Activated CD4-positive, alpha-beta T cell treated with anti-CD3 and anti-CD28 coated beads, Interleukin-2, amount 50 U/mL, for 16 hours (primary cell): ENCODE data around the gene PODXL.
A peak's percentile ranks its signal among the peaks of the same experiment; 100 is the strongest.
"Not testable (repeated sequence)": the region's sequence is repeated elsewhere in the genome, so short reads cannot be mapped to it uniquely, and the experiment has no call there.

Source experiments
- DNase-seq: peaks from one replicate; pipeline ENCODE4 v3.0.0-alpha.2; 2020

The PODXL gene

DNA sequence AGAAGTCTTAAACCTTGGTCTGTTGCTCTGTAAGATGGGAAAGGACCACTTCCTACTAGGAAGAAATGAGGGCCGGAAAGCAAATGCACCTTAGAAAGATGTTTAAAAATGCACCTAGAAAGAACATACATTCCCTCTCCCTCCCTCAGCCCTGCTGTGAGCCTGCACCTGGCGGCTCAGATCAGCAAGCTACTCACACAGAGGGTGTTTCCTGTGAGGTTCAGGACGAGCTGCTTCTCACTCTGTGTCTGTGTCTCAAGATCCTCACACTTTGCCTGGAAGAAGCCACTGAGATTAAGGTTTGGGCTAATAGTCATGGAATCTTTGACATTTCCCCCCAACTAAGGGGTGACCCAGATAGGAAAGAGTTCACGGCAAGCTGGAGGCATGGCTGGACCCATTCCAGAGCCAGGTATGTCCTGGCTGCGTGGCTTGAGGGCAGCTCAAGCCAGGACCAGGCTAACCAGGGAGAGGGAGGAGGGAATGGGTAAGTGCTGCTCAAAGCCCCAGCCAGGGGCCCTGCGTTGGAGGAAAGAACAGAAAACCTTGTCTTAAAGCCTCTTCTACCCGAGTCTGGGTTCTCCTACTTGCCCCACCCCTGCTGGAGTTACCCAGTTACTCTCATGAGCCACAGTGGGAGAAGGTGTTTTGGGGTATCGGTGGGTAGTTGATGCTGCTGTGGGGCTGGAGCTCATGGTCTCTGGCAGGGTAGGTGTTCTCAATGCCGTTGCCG lies 47.5 kb downstream of the PODXL start:
- DNase-seq: no peak

DNA sequence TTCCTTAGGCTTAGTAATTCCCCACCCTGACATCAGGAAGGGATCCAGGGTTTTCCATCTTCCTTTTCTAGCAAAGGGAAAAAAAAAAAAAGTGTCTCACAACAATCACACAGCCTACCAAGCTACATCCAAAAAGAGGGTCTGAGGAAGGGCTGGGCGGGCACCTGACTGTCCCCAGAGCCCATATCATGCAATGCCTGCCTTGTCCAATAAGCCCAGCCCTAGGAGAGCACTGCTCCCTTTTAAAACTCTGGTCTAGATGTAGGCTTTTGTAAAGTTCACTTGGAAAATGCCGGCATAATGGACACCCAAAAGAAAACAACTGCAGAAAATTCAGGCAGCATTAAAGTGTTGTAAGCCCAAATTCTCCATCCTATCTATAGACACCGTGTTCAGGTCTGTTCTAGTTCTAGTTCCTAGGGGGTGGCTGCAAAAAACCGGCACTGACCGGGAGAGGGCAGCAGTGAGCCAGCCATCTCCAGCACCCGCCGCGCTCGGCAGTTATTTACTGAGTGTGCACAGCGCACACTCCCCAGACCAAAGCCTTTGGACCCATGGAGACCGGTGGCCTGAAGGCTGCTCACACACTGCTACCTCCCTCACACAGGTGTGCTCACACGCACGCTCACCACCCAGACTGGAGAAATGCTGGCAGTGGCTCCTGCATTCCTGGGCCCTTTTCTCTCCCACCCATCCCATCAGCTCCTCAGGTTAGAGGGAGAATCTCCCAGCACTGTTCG lies 48.7 kb downstream of the PODXL start:
- DNase-seq: peak; percentile 83

GRCh38 chr7:131506597-131506996 lies 49.8 kb downstream of the PODXL start:
- no peak for DNase-seq

GRCh38 chr7:131505636-131506557 lies 50.5 kb downstream of the PODXL start:
- no peak for DNase-seq

DNA sequence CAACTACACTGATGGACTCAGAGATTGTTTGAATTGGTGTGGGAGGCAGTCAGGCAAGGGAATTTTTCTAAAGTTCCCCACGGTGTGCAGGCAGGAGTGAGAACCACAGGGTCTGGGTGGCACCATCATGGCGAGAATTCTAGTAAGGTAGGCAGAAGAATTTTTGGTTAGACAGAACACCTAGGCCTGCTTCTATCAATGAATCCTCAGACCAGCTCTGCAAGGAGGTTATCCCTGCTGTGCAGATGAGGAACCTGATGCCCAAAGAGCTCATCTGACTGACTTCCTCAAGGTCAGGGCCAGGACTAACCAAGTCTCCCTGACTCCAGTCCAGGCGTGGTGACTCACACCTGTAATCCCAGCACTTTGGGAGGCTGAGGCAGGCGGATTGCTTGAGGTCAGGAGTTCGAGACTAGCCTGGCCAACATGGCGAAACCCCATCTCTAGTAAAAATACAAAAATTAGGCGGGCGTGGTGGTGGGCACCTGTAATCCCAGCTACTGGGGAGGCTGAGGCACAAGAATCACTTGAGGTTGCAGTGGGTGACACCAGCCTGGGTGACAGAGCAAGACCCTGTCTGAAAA lies 51.3 kb downstream of the PODXL start:
- not testable (repeated sequence) for DNase-seq

DNA sequence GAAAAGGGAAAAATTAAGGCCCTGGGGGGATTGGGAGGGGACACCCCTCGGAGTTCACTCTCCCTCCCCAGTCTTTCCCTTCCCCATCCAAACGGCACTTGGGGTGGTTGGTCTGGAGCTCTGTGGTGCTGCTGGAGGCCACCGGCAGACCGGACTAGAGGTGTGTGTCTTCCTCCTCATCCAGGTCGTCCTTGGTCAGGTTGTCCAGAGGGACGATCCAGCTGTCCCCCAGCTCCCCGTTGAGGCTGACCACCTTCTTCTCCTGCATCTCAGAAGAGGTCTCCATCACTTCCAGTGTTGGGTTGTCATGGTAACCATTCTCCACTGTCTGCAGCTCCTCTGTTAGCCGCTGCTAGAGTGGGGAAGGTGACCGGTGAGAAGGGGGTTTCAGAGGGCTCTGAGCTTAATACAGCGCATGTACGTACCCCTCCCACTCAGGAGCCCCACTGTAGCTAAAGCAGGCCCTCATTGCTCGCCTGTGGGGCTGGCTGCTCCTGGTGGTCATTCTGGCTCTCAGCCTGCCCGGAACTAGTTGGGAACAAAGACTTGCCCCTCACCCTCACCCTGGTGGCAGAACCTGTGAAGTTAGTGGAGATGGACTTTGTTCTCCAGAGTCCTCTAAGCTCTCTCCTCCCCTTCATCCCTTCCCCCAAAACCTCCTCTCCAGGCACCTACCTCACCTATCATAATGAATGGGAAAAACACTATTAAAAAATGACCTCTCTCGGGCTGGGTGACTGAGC lies 52.1 kb downstream of the PODXL start:
- no peak for DNase-seq

GRCh38 chr7:131503639-131504038 lies 52.8 kb downstream of the PODXL start:
- DNase-seq: no peak

GRCh38 chr7:131502810-131503508 lies 53.5 kb downstream of the PODXL start:
- no peak for DNase-seq

- DNase-seq: no peak
Observed at GRCh38 chr7:131501930-131502685, 54.3 kb downstream of the PODXL start.

DNA sequence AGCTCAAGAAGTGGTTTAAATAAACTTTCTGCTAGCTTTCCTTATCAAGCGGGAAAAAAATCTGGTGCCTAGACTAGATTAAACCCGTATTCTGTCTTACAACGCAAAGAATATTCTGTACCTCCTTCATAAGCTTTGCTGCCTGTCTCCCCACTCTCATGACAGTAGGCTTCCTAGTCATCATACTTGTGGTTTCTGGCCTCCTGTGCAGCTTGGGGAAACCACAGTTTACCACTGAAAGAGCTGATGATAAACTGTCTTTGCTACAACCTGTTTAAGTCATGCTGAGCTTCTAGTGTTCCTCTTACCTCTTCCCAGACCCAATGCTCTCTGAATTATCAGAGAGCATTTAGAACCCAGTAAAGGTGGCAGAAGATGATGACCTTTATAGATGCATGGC lies 55.0 kb downstream of the PODXL start:
- DNase-seq: peak; percentile 80

GRCh38 chr7:131500357-131500756 lies 56.1 kb downstream of the PODXL start:
- no peak for DNase-seq

DNA sequence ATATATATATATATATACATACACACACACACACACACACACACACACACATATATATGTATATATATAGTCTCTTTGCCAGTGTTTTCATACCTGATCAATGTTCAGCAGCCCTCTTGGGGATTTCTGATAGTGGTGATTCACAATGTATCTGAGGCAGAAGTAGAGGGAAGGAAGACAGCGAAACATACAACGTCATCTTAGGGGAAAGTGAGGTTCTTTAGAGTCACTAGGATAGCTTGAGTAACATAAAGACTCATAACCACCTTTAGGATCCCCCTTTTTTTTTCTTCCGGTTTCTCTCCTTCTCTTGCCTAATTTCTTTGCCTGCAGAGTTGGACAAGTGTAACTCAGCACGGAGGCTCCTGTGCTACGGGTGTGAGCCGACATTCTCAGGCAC lies 56.6 kb downstream of the PODXL start:
- DNase-seq: no peak

DNA sequence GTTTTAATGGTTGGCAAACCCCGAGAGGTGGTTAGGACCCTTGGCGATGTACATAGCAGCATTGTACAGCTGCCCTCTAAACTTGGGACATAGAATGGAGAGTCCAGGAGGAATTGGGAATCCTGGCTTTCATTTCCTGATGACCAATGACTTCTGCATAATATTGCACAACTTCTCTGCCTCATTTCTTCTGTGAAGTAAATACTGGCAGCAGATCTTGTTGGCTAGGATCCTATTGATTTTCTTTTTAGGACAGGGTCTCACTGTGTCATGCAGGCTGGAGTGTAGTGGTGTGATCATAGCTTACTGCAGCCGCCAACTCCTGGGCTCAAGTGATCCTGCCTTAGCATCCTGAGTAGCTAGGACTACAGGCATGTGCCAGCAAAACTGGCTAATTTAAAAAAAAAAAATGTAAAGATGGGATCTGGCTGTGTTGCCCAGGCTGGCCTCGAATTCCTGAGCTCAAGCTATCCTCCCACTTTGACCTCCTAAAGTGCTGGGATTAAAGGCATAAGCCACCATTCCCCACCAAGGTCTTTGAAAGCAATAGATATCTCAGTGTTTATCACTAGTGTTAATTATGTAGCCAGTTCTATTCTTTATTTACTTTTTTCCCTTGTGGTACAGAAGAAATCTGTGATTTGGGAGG lies 58.1 kb downstream of the PODXL start:
- no peak for DNase-seq

- DNase-seq: no peak
Observed at GRCh38 chr7:131497454-131497853, 59.0 kb downstream of the PODXL start.

DNA sequence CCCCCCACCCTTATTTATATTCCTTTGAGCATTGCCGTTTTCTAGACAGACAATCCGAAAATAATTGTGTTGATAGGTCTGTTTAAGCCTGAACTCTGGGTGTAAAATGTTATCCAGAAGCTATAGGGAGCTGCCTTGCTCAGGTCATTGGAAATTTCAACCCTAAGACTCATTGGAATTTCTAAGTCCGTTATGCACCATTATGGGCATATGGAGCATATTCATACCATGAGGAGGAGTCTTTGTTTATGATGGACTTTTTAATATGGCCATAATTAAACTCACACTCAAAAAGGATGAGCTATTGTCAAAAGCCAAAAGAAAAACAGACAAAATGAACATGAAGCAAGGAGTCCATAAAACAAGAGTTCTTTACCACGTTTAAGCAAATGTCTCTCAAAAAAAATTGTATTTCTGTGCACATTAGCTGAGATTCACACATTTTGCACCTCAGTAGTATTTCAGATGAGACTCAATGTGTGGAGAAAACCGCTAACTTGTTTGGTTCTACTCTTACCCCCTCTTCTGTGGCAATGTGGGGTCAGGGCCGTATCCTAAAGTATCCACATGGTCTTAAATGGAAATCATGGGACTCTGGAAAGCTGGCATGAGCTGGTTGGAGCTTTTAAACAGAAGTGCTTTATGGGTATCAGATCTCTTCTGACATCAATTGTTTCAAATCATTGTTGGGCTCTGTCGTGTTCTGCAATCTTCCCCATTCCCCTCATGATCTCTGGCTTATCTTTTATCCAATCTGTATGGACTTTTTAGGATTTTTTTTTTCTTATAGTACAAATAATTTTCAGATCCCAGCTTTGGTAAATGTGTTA lies 60.5 kb downstream of the PODXL start:
- DNase-seq: no peak

DNA sequence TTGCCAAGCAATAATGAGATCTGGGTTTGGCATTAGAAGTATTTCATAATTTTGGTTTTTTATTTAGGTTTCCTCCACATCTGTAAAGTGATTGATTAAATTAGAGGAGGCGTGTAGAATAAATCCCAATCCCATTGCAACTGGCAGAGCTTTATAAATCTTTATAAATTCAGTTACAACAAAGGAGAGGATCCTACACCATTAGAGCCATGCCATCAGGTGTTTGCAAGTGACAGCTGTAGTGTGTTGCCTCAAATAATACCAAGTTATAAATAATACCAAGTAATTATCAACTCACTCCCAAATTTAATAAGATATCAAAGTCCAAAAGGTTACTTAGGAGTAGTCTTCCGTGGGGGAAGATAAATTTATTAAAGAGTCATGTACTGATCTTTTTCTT lies 62.2 kb downstream of the PODXL start:
- no peak for DNase-seq

DNA sequence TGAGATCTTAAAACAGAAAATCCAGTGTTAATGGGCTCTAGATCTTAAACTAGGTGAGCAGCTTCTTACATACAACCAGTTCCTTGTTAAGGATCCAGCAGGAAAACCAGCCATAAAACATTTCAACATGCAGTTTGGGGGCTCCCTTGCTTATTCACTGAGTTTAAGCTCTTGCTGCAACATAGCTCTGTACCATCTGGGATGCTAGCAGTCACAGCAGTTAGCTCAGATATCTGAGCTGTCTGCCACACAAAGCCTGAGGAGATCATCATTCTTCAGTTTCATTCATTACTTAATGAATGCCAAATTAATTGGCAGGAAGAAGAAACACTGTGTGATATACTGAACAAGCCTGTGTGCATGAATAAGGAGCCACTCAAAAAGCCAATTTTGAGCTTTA lies 62.8 kb downstream of the PODXL start:
- no peak for DNase-seq

DNA sequence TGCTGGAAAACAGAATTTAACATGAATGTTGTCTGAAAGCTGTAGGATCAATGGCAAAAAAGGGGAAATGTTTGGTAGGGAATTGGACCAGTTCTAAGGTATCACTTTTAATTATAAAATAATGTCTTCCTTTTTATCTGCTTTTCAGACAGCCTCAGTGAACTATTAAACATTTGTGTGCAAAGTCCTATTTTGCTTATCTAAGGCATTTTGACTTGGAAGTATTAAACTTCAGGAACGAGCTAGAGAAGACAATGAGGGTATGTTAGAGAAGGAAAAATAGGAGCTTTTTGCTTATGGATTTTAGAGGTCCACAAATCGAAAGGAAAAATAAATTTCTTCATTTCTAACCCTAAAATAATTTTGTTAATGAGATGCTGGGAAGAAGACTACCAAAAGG lies 63.3 kb downstream of the PODXL start:
- no peak for DNase-seq

DNA sequence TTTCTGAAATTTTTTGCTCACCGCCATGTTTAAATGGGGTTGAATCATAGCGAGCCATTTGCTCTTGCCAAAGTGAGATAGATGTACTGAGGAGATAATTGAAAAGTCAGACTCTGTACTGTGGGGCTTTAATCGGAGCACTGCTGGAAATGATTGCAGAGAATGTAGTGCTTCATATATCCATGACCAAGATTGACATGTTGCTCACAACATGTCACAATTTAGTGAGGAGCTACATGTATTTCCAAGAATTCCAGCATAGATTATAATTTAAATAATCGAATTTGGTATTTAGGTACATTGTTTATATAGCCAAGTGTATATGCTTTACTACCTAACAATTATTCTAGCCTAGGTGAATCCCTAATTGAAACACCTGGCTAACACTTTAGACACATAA lies 66.5 kb downstream of the PODXL start:
- DNase-seq: no peak
